Heart left ventricle (tissue), 16 donors: ENCODE measurements around the gene HSPA4. TPM values are rescaled to one million over a fixed set of nuclear protein-coding genes. Genes with fewer than 3 reads are reported as not detected.

Source experiments
- ATAC-seq, 4 donors: fragments of 200-7000 bp; cut with Tn5 transposase; one replicate each; pipeline ENCODE4 v1.9.1; 2020 to 2022; ENCODE audit warnings: moderate library complexity in 4 of 4, mild to moderate bottlenecking in 3 of 4, moderate number of reproducible peaks in 1 of 4
- DNase-seq, 5 donors: peaks; one replicate each; pipeline ENCODE4 v3.0.0-alpha.2; 2020
- H3K27ac ChIP-seq, 12 donors: fragments of 200-600 bp; sonication (generic) in 4 of 12; one replicate each; pipeline versions ENCODE4 v1.5.0 to v1.8.0; 2016 to 2022; ENCODE audit warnings: mild to moderate bottlenecking in 2 of 12
- H3K27me3 ChIP-seq, 9 donors: fragments of 200-600 bp; sonication (generic) in 2 of 9; one replicate each; pipeline versions ENCODE4 v1.5.1 to v1.8.0; 2016 to 2022; ENCODE audit warnings: mild to moderate bottlenecking in 3 of 9
- H3K36me3 ChIP-seq, 9 donors: fragments of 200-600 bp; sonication (generic) in 2 of 9; one replicate each; pipeline versions ENCODE4 v1.5.0 to v1.8.0; 2018 to 2022; ENCODE audit warnings: mild to moderate bottlenecking in 2 of 9
- H3K4me1 ChIP-seq, 12 donors: fragments of 200-600 bp; sonication (generic) in 4 of 12; one replicate each; pipeline versions ENCODE4 v1.5.0 to v1.8.0; 2016 to 2022; ENCODE audit warnings: mild to moderate bottlenecking in 3 of 12
- H3K4me3 ChIP-seq, 12 donors: fragments of 200-600 bp; sonication (generic) in 4 of 12; one replicate each; pipeline versions ENCODE4 v1.5.0 to v1.8.0; 2017 to 2022; ENCODE audit warnings: mild to moderate bottlenecking in 9 of 12, moderate library complexity in 4 of 12
- H3K9me3 ChIP-seq, 12 donors: fragments of 200-600 bp; sonication (generic) in 4 of 12; one replicate each; pipeline versions ENCODE4 v1.5.0 to v1.8.0; 2016 to 2022; ENCODE audit warnings: mild to moderate bottlenecking in 1 of 12
- POLR2A ChIP-seq, 2 donors: fragments of 450-650 bp; IDR thresholded peaks; one replicate each; pipeline ENCODE4 v1.6.1; 2017; ENCODE audit warnings: antibody characterized with exemption in 2 of 2, mild to moderate bottlenecking in 2 of 2, moderate library complexity in 2 of 2
- WGBS, 4 donors: extraction: QIAGEN DNeasy Blood & Tissue Kit in 2 of 4; methylation state at CpG; one replicate each; pipeline versions ENCODE4 v1.1.5 to v1.1.7; 2013 to 2018; 5-methylcytosine and 5-hydroxymethylcytosine counted together
- intact Hi-C, 10 donors: fragments of 100-400 bp; cut with DNase I; formaldehyde crosslinking; loops; one replicate each; pipeline versions ENCODE4 v1.11.1 to v1.14.2; 2022
- polyA plus RNA-seq, 2 donors: library from polyadenylated mRNA; stranded (reverse); fragments of 200-250 nt; gene quantifications; one replicate each; pipeline ENCODE4 v1.2.3, GENCODE V29; 2013
- total RNA-seq, 9 donors: library from RNA; depleted of rRNA in 2 of 9; stranded (reverse); fragments of >200 nt in 2 of 9; fragmentation: NEBNext Ultra II Directional in 3 of 9; extraction: Animal tissue kit (Norgen Biotek cat#: 25700) in 3 of 9; gene quantifications; one replicate each; pipeline versions ENCODE4 v1.1.0 to v1.2.4, GENCODE V29; 2016 to 2023
- TF ChIP-seq, protein P1 (sequence below), 12 donors: fragments of 200-600 bp; sonication (generic) in 4 of 12; IDR thresholded peaks; one replicate each; pipeline versions ENCODE4 v1.5.0 to v1.8.0; 2018 to 2022; ENCODE audit warnings: antibody characterized with exemption in 12 of 12, mild to moderate bottlenecking in 5 of 12
- donor health status: ischemic (EF 13 %, LVEDD 7.1; RV severe dilation, severe dysfunction).
- donor health status: healthy with polysubstance abuse.
- donor health status: DM: no; HTN: yes; CAD: no.
- donor health status: DM: no; HTN: no; CAD: no.
- donor health status: ischemic (EF 25% LVEDD 6.9; RV normal size, moderate dysfunction).
- donor health status: ischemic (EF 25% LVEDD 5.7; RV mildly dilated, moderate dysfunction).
- donor health status: healthy.
- donor health status: DM: yes; HTN: yes; CAD: no.
- donor health status: ischemic (EF 35%, LVEDD 5.7; RV mildly dilated, moderate dysfunction).
- donor health status: nonischemic (EF 11% LVEDD 7.7; RV severe dilation, severe dysfunction).
- donor health status: DM: yes; HTN: yes; CAD: no.
- donor health status: PGD.
- donor health status: ischemic (EF 29% LVEDD 5.4; RV normal size, mild dysfunction).
- donor health status: nonischemic (EF 23%, LVEDD 6.1; RV moderate dilation, normal function).

The HSPA4 gene
- total and polyA plus RNA-seq, 11 donors = 57.5 to 132 (median 98.5) TPM

DNA sequence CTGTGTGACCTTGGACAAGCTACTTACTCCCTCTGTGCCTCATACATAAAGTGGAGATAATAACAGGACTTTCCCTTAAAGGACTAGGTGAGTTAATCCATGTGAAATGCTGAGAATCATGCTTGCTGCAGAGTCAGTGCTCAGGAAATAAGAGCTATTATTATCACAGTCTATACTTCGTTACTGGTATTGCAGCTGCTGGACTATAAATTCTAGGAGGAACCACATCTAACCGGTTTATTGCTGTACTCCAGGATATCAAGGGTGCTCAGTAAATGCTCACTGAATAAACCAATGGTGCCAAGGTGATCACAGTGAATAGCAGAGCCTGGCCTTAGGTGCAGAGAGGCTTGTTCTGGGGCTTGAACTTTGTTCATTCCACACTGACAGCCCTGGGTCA is 69.3 kb downstream of the HSPA4 start:
- H3K27ac ChIP-seq = no peak overlapping the region
- TF ChIP-seq, protein P1, sequence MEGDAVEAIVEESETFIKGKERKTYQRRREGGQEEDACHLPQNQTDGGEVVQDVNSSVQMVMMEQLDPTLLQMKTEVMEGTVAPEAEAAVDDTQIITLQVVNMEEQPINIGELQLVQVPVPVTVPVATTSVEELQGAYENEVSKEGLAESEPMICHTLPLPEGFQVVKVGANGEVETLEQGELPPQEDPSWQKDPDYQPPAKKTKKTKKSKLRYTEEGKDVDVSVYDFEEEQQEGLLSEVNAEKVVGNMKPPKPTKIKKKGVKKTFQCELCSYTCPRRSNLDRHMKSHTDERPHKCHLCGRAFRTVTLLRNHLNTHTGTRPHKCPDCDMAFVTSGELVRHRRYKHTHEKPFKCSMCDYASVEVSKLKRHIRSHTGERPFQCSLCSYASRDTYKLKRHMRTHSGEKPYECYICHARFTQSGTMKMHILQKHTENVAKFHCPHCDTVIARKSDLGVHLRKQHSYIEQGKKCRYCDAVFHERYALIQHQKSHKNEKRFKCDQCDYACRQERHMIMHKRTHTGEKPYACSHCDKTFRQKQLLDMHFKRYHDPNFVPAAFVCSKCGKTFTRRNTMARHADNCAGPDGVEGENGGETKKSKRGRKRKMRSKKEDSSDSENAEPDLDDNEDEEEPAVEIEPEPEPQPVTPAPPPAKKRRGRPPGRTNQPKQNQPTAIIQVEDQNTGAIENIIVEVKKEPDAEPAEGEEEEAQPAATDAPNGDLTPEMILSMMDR (IDR thresholded peaks at IDR 0.05) = no peak
- no peak for TF ChIP-seq POLR2A (IDR thresholded peaks at IDR 0.05)
- H3K4me3 ChIP-seq = no peak overlapping the region
- 31 to 63% (median 61%) methylated on average over 2 of the region's 2 CpGs for WGBS, 4 donors
- H3K9me3 ChIP-seq = no peaks in the 10 kb centered on the region
- ATAC-seq = no peak
- DNase-seq = no peak
- intact Hi-C loops = loop anchor here in 1 of 10 donors (10.0 kb wide), 1 partner anchor 124 kb away; no protein-coding TSS in a partner anchor
- no peaks in the 10 kb centered on the region for H3K36me3 ChIP-seq
- no peaks in the 10 kb centered on the region for H3K4me1 ChIP-seq
- H3K27me3 ChIP-seq = no peaks in the 10 kb centered on the region

DNA sequence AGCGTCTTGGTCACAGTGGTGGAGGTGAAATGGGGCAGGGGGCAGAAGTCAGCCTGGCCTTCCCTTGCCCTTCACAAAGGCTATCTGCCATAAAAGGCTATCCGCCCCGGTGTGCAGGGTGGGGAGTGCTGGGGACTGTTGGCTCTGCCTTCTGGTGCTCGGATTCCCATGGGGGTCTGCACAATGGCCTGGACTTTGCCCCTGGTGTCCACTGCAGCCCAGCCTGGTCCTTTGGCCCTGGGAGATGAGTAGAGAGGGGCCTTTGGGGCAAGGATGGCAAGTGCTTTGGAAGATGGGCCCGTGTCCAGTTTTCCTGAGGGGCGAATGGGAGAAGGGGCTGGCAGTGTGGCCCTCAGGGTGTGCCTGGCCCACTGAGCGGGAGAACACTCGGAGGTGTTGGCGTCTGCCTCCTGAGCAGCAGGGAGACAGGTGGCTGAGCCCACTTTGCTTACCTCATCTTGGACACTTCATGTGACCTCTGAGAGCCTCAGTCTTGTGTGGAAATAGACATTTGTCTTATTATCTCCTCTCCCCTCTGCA is 69.9 kb downstream of the HSPA4 start:
- ATAC-seq (no peak), DNase-seq (no peak)
- no peak overlapping the region for H3K4me3 ChIP-seq
- H3K4me1 ChIP-seq = no peaks in the 10 kb centered on the region
- intact Hi-C loops = loop anchor here in 1 of 10 donors (10.0 kb wide), 1 partner anchor 123 kb away; no protein-coding TSS in a partner anchor
- TF ChIP-seq POLR2A (IDR thresholded peaks at IDR 0.05) = no peak
- TF ChIP-seq, protein P1 (IDR thresholded peaks at IDR 0.05) = no peak
- H3K9me3 ChIP-seq = no peaks in the 10 kb centered on the region
- H3K27ac ChIP-seq = no peak overlapping the region
- H3K36me3 ChIP-seq = no peaks in the 10 kb centered on the region
- no peaks in the 10 kb centered on the region for H3K27me3 ChIP-seq
- WGBS, 4 donors = 79 to 100% (median 86%) methylated on average over 1 to 9 of the region's 9 CpGs

DNA sequence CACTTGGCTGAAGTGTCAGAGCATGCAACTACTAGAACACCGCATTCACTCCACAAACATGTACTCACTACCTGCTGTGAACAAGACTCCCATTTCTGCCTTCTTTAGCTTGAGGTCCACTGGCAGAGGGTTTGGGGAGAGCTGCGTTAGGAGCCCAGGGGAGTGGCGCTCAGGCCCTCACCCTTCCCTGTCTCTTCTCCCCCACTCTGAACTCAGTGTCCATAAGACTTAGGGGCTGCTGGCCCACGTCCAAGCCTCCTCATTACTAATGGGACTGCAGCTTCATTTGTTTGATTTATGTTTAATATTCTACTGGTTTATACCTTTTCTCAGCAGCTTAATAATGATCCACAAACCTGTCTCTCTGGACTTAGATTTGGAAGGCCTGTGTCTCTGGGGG is 70.9 kb downstream of the HSPA4 start:
- Histone ChIP-seq H3K4me3 (no peak overlapping the region), H3K27me3 (no peaks in the 10 kb centered on the region), H3K27ac (no peak overlapping the region), H3K4me1 (no peaks in the 10 kb centered on the region), H3K36me3 (no peaks in the 10 kb centered on the region), H3K9me3 (no peaks in the 10 kb centered on the region)
- no peak for TF ChIP-seq POLR2A (IDR thresholded peaks at IDR 0.05)
- TF ChIP-seq, protein P1 (IDR thresholded peaks at IDR 0.05) = no peak
- WGBS, 4 donors = 84 to 91% (median 89%) methylated on average over 4 of the region's 4 CpGs
- intact Hi-C loops = loop anchor here in 1 of 10 donors (10.0 kb wide), 1 partner anchor 122 kb away; no protein-coding TSS in a partner anchor
- no peak for ATAC-seq
- no peak for DNase-seq

DNA sequence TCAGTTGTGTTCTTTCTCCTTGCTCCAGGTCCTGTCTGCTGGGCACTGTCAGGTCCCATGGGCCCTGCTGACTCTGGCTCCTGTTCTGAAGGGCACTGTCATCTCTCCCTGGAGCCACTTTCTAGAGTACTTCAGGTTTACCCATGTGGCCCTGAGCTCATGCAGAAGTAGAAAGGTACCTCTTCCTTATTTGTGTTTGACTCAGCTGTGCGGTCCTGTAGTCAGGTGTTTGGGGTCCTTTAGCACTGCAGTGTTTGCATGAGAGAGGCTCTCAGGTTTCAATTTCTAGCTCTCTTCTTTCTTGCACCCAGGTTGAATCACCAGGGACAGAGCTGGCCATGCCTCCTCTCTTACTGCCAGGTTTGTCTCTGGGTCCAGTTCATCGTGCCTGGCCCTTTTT is 71.5 kb downstream of the HSPA4 start:
- ATAC-seq = no peak
- no peak for TF ChIP-seq POLR2A (IDR thresholded peaks at IDR 0.05)
- TF ChIP-seq, protein P1 (IDR thresholded peaks at IDR 0.05) = no peak
- no peak overlapping the region for H3K27ac ChIP-seq
- no peaks in the 10 kb centered on the region for H3K36me3 ChIP-seq
- H3K4me3 ChIP-seq = no peak overlapping the region
- no peak for DNase-seq
- H3K27me3 ChIP-seq = no peaks in the 10 kb centered on the region
- 88 to 95% (median 93%) methylated on average over 2 of the region's 2 CpGs for WGBS, 4 donors
- H3K4me1 ChIP-seq = no peaks in the 10 kb centered on the region
- no peaks in the 10 kb centered on the region for H3K9me3 ChIP-seq
- intact Hi-C loops = loop anchor here in 1 of 10 donors (10.0 kb wide), 1 partner anchor 122 kb away; no protein-coding TSS in a partner anchor
